OCI-LY7 (cell line): ENCODE results near the gene FABP2. TPM values are rescaled to one million over a fixed set of nuclear protein-coding genes. Genes with fewer than 3 reads are reported as not detected.

ENCODE experiments used
- BruUV-seq: library from RNA; stranded (reverse); fragments of 400-500 nt; replicated peaks from 2 replicates; lab custom pipeline; 2021; lab: Mats Ljungman, UMichigan
- CTCF ChIA-PET: fragments of 300-600 bp; sonication (Branson Sonifier 250); formaldehyde crosslinking; loops from one replicate; lab custom pipeline; 2022; ENCODE audit warnings: antibody characterized with exemption; ENCODE audit not compliant: unreplicated experiment; lab: Charles Lee
- POLR2A ChIA-PET: fragments of 300-600 bp; sonication (Branson Sonifier 250); formaldehyde crosslinking; loops from one replicate; lab custom pipeline; 2022; ENCODE audit warnings: antibody characterized with exemption; lab: Charles Lee
- DNase-seq: peaks from one replicate; pipeline ENCODE4 v3.0.0-alpha.2; 2015; ENCODE audit warnings: low spot score
- H2AFZ ChIP-seq: fragments of 200-600 bp; sonication (generic), shearing (Covaris generic); 2 replicates; pipeline ENCODE4 v1.6.1; 2014; ENCODE audit warnings: mild to moderate bottlenecking, antibody characterized with exemption, low read length, moderate library complexity
- H3K27ac ChIP-seq: fragments of 200-600 bp; sonication (generic); 2 replicates; pipeline ENCODE4 v1.5.1; 2014; ENCODE audit warnings: mixed run types, low read depth, mild to moderate bottlenecking, moderate library complexity, low read length, inconsistent platforms; ENCODE audit not compliant: poor library complexity, severe bottlenecking
- H3K36me3 ChIP-seq: fragments of 200-600 bp; sonication (generic); 2 replicates; pipeline ENCODE4 v1.6.1; 2014; ENCODE audit warnings: mild to moderate bottlenecking, antibody characterized with exemption, low read length, moderate library complexity, mixed read lengths; ENCODE audit not compliant: insufficient read depth
- H3K4me1 ChIP-seq: fragments of 200-600 bp; sonication (generic); 2 replicates; pipeline ENCODE4 v1.5.1; 2014; ENCODE audit warnings: mild to moderate bottlenecking, low read length; ENCODE audit not compliant: insufficient read depth, poor library complexity, severe bottlenecking
- H3K4me2 ChIP-seq: fragments of 200-600 bp; sonication (generic); 2 replicates; pipeline ENCODE4 v1.6.1; 2014; ENCODE audit warnings: mild to moderate bottlenecking, low read length
- H3K4me3 ChIP-seq: fragments of 200-600 bp; sonication (generic); 2 replicates; pipeline ENCODE4 v1.5.1; 2014; ENCODE audit warnings: mild to moderate bottlenecking, low read depth, low read length; ENCODE audit not compliant: poor library complexity, severe bottlenecking
- H3K79me2 ChIP-seq: fragments of 200-600 bp; sonication (generic); 2 replicates; pipeline ENCODE4 v1.6.1; 2016; ENCODE audit warnings: low read depth, mild to moderate bottlenecking, low read length, moderate library complexity, mixed read lengths; ENCODE audit not compliant: insufficient read depth
- H3K9me2 ChIP-seq: fragments of 200-600 bp; sonication (generic); 2 replicates; pipeline ENCODE4 v1.6.1; 2016; ENCODE audit warnings: mild to moderate bottlenecking, low read length, mixed read lengths; ENCODE audit not compliant: insufficient read depth
- H3K9me3 ChIP-seq: fragments of 200-600 bp; sonication (generic); 2 replicates; pipeline ENCODE4 v1.6.1; 2014; ENCODE audit warnings: mild to moderate bottlenecking, mixed run types, low read length, mixed read lengths
- H4K20me1 ChIP-seq: fragments of 200-600 bp; sonication (generic); 2 replicates; pipeline ENCODE4 v1.6.1; 2014; ENCODE audit warnings: mild to moderate bottlenecking, antibody characterized with exemption, low read length, moderate library complexity, mixed read lengths; ENCODE audit not compliant: insufficient read depth
- CTCF ChIP-seq: fragments of 200-600 bp; sonication (generic); conservative IDR thresholded peaks from 2 replicates; pipeline ENCODE4 v1.5.1; 2014; ENCODE audit warnings: mild to moderate bottlenecking, antibody characterized with exemption, low read length, moderate library complexity, mixed read lengths
- EZH2phosphoT487 ChIP-seq: fragments of 200-600 bp; sonication (generic); IDR thresholded peaks from 2 replicates; pipeline ENCODE4 v1.6.1; 2018; ENCODE audit warnings: low read depth, borderline replicate concordance, mild to moderate bottlenecking, mixed run types, antibody characterized with exemption, low read length, moderate library complexity, mixed read lengths
- intact Hi-C: fragments of 100-400 bp; cut with micrococcal nuclease; formaldehyde crosslinking; loops from one replicate; pipeline ENCODE4 v1.10.0; 2022; ENCODE audit not compliant: unreplicated experiment
- total RNA-seq, 2 experiments: library from RNA; depleted of rRNA in 1 of 2; stranded (reverse); fragments of >200 nt in 1 of 2; shearing (Covaris generic) in 1 of 2; gene quantifications; 2 replicates each; pipeline ENCODE4 v1.2.3, GENCODE V29; 2014 to 2022

Gene FABP2
- total RNA-seq, 2 experiments from 2014 or later = not detected

GRCh38 chr4:119296356-119296755 is 25.6 kb downstream of the FABP2 start:
- CTCF ChIA-PET = no interaction called here

GRCh38 chr4:119290598-119290997 is 31.3 kb downstream of the FABP2 start:
- no peak overlapping the region for H3K4me3 ChIP-seq
- no peaks in the 10 kb centered on the region for H3K79me2 ChIP-seq
- H3K4me1 ChIP-seq = no peaks in the 10 kb centered on the region
- CTCF ChIA-PET = no interaction called here
- intact Hi-C loops = no loop called here
- no peak overlapping the region for H3K4me2 ChIP-seq
- H3K9me3 ChIP-seq = no peaks in the 10 kb centered on the region
- POLR2A ChIA-PET = interaction anchor here (0.6 to 3.2 kb wide), 4 partner anchors 9 to 249 kb away, joined by 3 to 16 read pairs (median 4); a partner anchor contains a TSS
- BruUV-seq = no TSS peak
- TF ChIP-seq EZH2phosphoT487 = no peak
- no peak for TF ChIP-seq CTCF
- H4K20me1 ChIP-seq = no peaks in the 10 kb centered on the region
- H3K27ac ChIP-seq = no peak overlapping the region
- H2AFZ ChIP-seq = no peak overlapping the region
- H3K9me2 ChIP-seq = no peaks in the 10 kb centered on the region
- peaks cover 20% of the 10 kb centered on the region; the same call in 1 of the 2 replicates for H3K36me3 ChIP-seq
- DNase-seq = no peak

More at GRCh38 chr4:119296356-119296755, 25.6 kb downstream of the FABP2 start:
- H3K4me2 ChIP-seq = no peak overlapping the region
- H3K4me1 ChIP-seq = peaks cover 24% of the 10 kb centered on the region
- no peaks in the 10 kb centered on the region for H3K9me3 ChIP-seq
- intact Hi-C loops = no loop called here
- H2AFZ ChIP-seq = no peak overlapping the region
- H3K79me2 ChIP-seq = peaks cover 38% of the 10 kb centered on the region
- no TSS peak for BruUV-seq
- POLR2A ChIA-PET = interaction anchor here (0.6 kb wide), 1 partner anchor 212 kb away, joined by 3 read pairs; no protein-coding TSS in a partner anchor
- peaks cover 51% of the 10 kb centered on the region for H3K36me3 ChIP-seq
- H3K27ac ChIP-seq = no peak overlapping the region
- no peaks in the 10 kb centered on the region for H3K9me2 ChIP-seq
- no peak overlapping the region for H3K4me3 ChIP-seq
- DNase-seq = no peak
- TF ChIP-seq CTCF (no peak), EZH2phosphoT487 (no peak)
- no peaks in the 10 kb centered on the region for H4K20me1 ChIP-seq

- Histone ChIP-seq H4K20me1 (no peaks in the 10 kb centered on the region), H3K79me2 (no peaks in the 10 kb centered on the region), H3K9me2 (no peaks in the 10 kb centered on the region), H3K4me1 (peaks cover 4% of the 10 kb centered on the region), H3K4me2 (no peak overlapping the region), H3K9me3 (no peaks in the 10 kb centered on the region), H3K27ac (no peak overlapping the region), H3K36me3 (peaks cover 12% of the 10 kb centered on the region; the same call in 1 of the 2 replicates), H3K4me3 (no peak overlapping the region), H2AFZ (no peak overlapping the region)
- no TSS peak for BruUV-seq
- ChIA-PET POLR2A (interaction anchor here (0.7 to 3.2 kb wide), 4 partner anchors 11 to 251 kb away, joined by 3 to 16 read pairs (median 3); a partner anchor contains a TSS), CTCF (no interaction called here)
- TF ChIP-seq EZH2phosphoT487 (no peak), CTCF (no peak)
- intact Hi-C loops = no loop called here
- DNase-seq = no peak
Measured at GRCh38 chr4:119289313-119289712, 32.6 kb downstream of the FABP2 start.
